ENCODE results near the gene TMEM63A. TPM values are rescaled to one million over a fixed set of nuclear protein-coding genes. Genes with fewer than 3 reads are reported as not detected.

TMEM63A gene
- polyA plus RNA-seq, 1 of the 3 experiments (the other 2 are of a cell fraction), result 13.5 TPM

DNA sequence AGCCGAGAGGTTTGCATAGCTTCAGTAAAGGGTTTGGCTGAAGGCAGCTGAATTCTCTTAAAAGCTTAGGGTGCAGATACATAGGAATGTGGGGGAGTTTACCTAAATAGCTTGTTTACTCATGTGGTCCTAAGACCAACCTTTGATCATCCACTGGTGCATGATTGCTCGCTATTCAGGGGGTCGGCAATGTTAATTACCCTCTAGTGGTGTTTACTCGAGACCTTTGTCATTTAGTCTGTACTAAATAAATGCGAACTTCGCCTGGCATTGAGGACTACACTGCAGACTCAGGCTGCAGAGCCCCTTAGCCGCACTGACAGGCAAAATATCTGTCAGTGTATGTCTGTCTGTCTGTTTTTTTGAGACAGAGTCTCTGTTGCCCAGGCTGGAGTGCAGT, 31.8 kb downstream of the TMEM63A start:
- ChIA-PET POLR2A (no interaction called here), CTCF (interaction anchor here (2.6 kb wide), 1 partner anchor 376 kb away, joined by 17 read pairs; no protein-coding TSS in a partner anchor)
- Histone ChIP-seq H4K20me1 (ENCODE audit: insufficient read depth) (no peaks in the 10 kb centered on the region), H2AFZ (ENCODE audit: low read depth) (no peak overlapping the region), H3K27me3 (ENCODE audit: insufficient read depth) (no peaks in the 10 kb centered on the region), H3K4me3 (ENCODE audit: low read depth in 2 of 2, low read length in 1 of 2) (no peak overlapping the region), H3K27ac (ENCODE audit: low read depth in 2 of 2, low read length in 1 of 2) (no peak overlapping the region), H3K9ac (no peak overlapping the region), H3K4me1 (ENCODE audit: control insufficient read depth in 1 of 2, insufficient read depth in 2 of 2, low read depth in 1 of 2, low read length in 1 of 2) (peaks cover 0 to 10% of the 10 kb centered on the region in 2 experiments; a peak in 1 of 4 replicates), H3K4me2 (no peak overlapping the region), H3F3A (replicated peaks; ENCODE audit: insufficient read depth) (no peaks in the 10 kb centered on the region), H3K79me2 (ENCODE audit: insufficient read depth) (no peaks in the 10 kb centered on the region), H3K36me3 (replicated peaks in 1 of 2; ENCODE audit: control insufficient read depth in 1 of 2, insufficient read depth in 2 of 2, low read length in 1 of 2) (peaks cover 0 to 19% of the 10 kb centered on the region in 2 experiments), H3K9me3 (no peaks in the 10 kb centered on the region), H3K9me2 (no peaks in the 10 kb centered on the region)
- DNase-seq, result no peak
- TF ChIP-seq ELF1 (IDR thresholded peaks at IDR 0.05) (no peak), RCOR1 (IDR thresholded peaks at IDR 0.05; ENCODE audit: low read length) (no peak), MXI1 (IDR thresholded peaks at IDR 0.05; ENCODE audit: low read depth, low read length) (no peak), RXRA (IDR thresholded peaks at IDR 0.05; ENCODE audit: borderline replicate concordance, low read depth) (no peak), EZH2phosphoT487 (IDR thresholded peaks at IDR 0.05; ENCODE audit: borderline replicate concordance, low read depth) (no peak), NRF1 (IDR thresholded peaks at IDR 0.05; ENCODE audit: low read depth, low read length) (no peak), TCF12 (IDR thresholded peaks at IDR 0.05) (no peak), GATA2 (CRISPR knock-in tag; IDR thresholded peaks at IDR 0.05) (no peak)
- 96% methylated on average over 7 of the region's 7 CpGs for WGBS (ENCODE audit: low lambda C conversion rate)

DNA sequence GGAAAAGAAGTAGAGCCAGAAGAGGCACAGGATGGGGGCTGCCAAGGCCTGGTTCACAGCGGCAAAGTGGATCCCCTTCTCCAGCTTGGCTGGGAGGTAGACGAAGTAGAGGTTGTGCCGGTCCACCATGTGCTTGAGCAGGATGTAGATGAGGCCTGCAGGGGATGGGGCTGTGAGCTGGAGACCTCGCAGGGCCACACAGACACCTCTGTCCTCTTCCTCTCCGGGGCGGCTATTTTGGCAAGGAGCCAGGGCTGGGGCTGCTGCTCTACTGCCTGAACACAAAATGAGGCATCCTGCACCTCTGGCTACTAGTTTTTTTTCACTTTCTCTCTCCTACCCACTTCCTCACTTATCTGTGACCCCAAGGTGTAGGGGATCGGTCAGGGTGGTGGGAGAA, 32.3 kb downstream of the TMEM63A start:
- Histone ChIP-seq H3K9me3 (no peaks in the 10 kb centered on the region), H3K4me1 (ENCODE audit: control insufficient read depth in 1 of 2, insufficient read depth in 2 of 2, low read depth in 1 of 2, low read length in 1 of 2) (peaks cover 0 to 11% of the 10 kb centered on the region in 2 experiments; a peak in 1 of 4 replicates), H3K27ac (ENCODE audit: low read depth in 2 of 2, low read length in 1 of 2) (no peak overlapping the region), H3K4me3 (ENCODE audit: low read depth in 2 of 2, low read length in 1 of 2) (no peak overlapping the region), H4K20me1 (ENCODE audit: insufficient read depth) (no peaks in the 10 kb centered on the region), H3K9me2 (no peaks in the 10 kb centered on the region), H3F3A (replicated peaks; ENCODE audit: insufficient read depth) (no peaks in the 10 kb centered on the region), H3K9ac (no peak overlapping the region), H2AFZ (ENCODE audit: low read depth) (no peak overlapping the region), H3K27me3 (ENCODE audit: insufficient read depth) (no peaks in the 10 kb centered on the region), H3K4me2 (no peak overlapping the region), H3K79me2 (ENCODE audit: insufficient read depth) (no peaks in the 10 kb centered on the region), H3K36me3 (replicated peaks in 1 of 2; ENCODE audit: control insufficient read depth in 1 of 2, insufficient read depth in 2 of 2, low read length in 1 of 2) (peaks cover 0 to 21% of the 10 kb centered on the region in 2 experiments)
- peak; percentile 52 for DNase-seq
- WGBS (ENCODE audit: low lambda C conversion rate), result 73% methylated on average over 7 of the region's 7 CpGs
- POLR2A ChIA-PET, result no interaction called here
- TF ChIP-seq, protein P1, sequence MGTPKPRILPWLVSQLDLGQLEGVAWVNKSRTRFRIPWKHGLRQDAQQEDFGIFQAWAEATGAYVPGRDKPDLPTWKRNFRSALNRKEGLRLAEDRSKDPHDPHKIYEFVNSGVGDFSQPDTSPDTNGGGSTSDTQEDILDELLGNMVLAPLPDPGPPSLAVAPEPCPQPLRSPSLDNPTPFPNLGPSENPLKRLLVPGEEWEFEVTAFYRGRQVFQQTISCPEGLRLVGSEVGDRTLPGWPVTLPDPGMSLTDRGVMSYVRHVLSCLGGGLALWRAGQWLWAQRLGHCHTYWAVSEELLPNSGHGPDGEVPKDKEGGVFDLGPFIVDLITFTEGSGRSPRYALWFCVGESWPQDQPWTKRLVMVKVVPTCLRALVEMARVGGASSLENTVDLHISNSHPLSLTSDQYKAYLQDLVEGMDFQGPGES (IDR thresholded peaks at IDR 0.05; ENCODE audit: low read depth, low read length), result no peak
- TF ChIP-seq RFX5 (IDR thresholded peaks at IDR 0.05; ENCODE audit: low read length), result no peak
- no peak for TF ChIP-seq JUND (IDR thresholded peaks at IDR 0.05)
- no peak for TF ChIP-seq RXRA (IDR thresholded peaks at IDR 0.05; ENCODE audit: borderline replicate concordance, low read depth)
- TF ChIP-seq CTCF (IDR thresholded peaks at IDR 0.05), result no peak
- TF ChIP-seq EZH2phosphoT487 (IDR thresholded peaks at IDR 0.05; ENCODE audit: borderline replicate concordance, low read depth), result no peak
- no peak for TF ChIP-seq MAX (IDR thresholded peaks at IDR 0.05; ENCODE audit: low read depth)
- CTCF ChIA-PET, result interaction anchor here (2.6 kb wide), 1 partner anchor 375 kb away, joined by 17 read pairs; no protein-coding TSS in a partner anchor

Measured in SK-N-SH (cell line).